Esophagus muscularis mucosa (tissue), 4 donors: Measurements from ENCODE around the gene RNF130. TPM values are rescaled to one million over a fixed set of nuclear protein-coding genes. Genes with fewer than 3 reads are reported as not detected.

Source experiments
- DNase-seq: peaks from one replicate; pipeline ENCODE4 v3.0.0-alpha.2; 2017; ENCODE audit errors: extremely low spot score
- H3K27ac ChIP-seq, 4 donors: fragments of 200-600 bp; sonication (generic); replicated peaks in 1 of 4; 1 replicate in 3 of 4; 2 replicates in 1 of 4; pipeline ENCODE4 v1.5.1; 2016 to 2019; ENCODE audit warnings: mild to moderate bottlenecking in 1 of 4
- H3K27me3 ChIP-seq, 4 donors: fragments of 200-600 bp; sonication (generic); one replicate each; pipeline versions ENCODE4 v1.5.1 to v1.6.0; 2016 to 2019
- H3K36me3 ChIP-seq, 4 donors: fragments of 200-600 bp; sonication (generic); one replicate each; pipeline ENCODE4 v1.5.1; 2016 to 2019
- H3K4me1 ChIP-seq, 4 donors: fragments of 200-600 bp; sonication (generic); one replicate each; pipeline ENCODE4 v1.5.1; 2016 to 2019
- H3K4me3 ChIP-seq, 4 donors: fragments of 200-600 bp; sonication (generic); 1 replicate in 2 of 4; 2 replicates in 2 of 4; pipeline ENCODE4 v1.5.1; 2016 to 2019; ENCODE audit warnings: mild to moderate bottlenecking in 4 of 4, moderate library complexity in 1 of 4
- H3K9me3 ChIP-seq, 4 donors: fragments of 200-600 bp; sonication (generic); 1 replicate in 3 of 4; 2 replicates in 1 of 4; pipeline ENCODE4 v1.5.1; 2016 to 2019
- EP300 ChIP-seq: sonication (generic); formaldehyde crosslinking; IDR thresholded peaks from one replicate; pipeline ENCODE4 v1.6.1; 2017; ENCODE audit warnings: antibody characterized with exemption
- POLR2A ChIP-seq: fragments of 450-650 bp; IDR thresholded peaks from one replicate; pipeline ENCODE4 v1.6.1; 2017; ENCODE audit warnings: antibody characterized with exemption, moderate library complexity, mild to moderate bottlenecking, low read depth
- POLR2AphosphoS5 ChIP-seq, 2 donors: sonication (generic); formaldehyde crosslinking; IDR thresholded peaks; one replicate each; pipeline ENCODE4 v1.6.1; 2017; ENCODE audit warnings: antibody characterized with exemption in 2 of 2
- WGBS: methylation state at CpG from one replicate; pipeline ENCODE4 v1.1.5; 2018; 5-methylcytosine and 5-hydroxymethylcytosine counted together
- intact Hi-C: fragments of 100-400 bp; cut with DNase I; formaldehyde crosslinking; loops from one replicate; pipeline ENCODE4 v1.15.1; 2023
- total RNA-seq, 4 donors: library from RNA; depleted of rRNA; stranded (reverse); fragments of >200 nt; gene quantifications; one replicate each; pipeline versions ENCODE4 v1.1.0 to v1.2.1, GENCODE V29; 2016
- TF ChIP-seq, protein P1 (sequence below), 3 experiments: fragments of 200-600 bp in 2 of 3; fragments of 450-650 bp in 1 of 3; sonication (generic) in 2 of 3; IDR thresholded peaks; one replicate each; pipeline ENCODE4 v1.5.1; 2017 to 2019; ENCODE audit warnings: antibody characterized with exemption in 3 of 3, mild to moderate bottlenecking in 2 of 3, moderate library complexity in 1 of 3

RNF130 gene
- total RNA-seq, 4 donors from 2014 or later, result 98.4 to 136 (median 108) TPM

GRCh38 chr5:179927824-179928223, 143.7 kb downstream of the RNF130 start:
- Histone ChIP-seq H3K36me3 (no peaks in the 10 kb centered on the region), H3K4me3 (no peak overlapping the region), H3K9me3 (no peaks in the 10 kb centered on the region), H3K27ac (no peak overlapping the region), H3K27me3 (no peaks in the 10 kb centered on the region), H3K4me1 (no peaks in the 10 kb centered on the region)
- intact Hi-C loops, result no loop called here
- DNase-seq, result peak; percentile 45
- WGBS, result 82% methylated on average over 7 of the region's 7 CpGs
- TF ChIP-seq EP300 (no peak), POLR2A (no peak), POLR2AphosphoS5 (IDR thresholded peaks at IDR 0.05) (no peak)
- TF ChIP-seq, protein P1, sequence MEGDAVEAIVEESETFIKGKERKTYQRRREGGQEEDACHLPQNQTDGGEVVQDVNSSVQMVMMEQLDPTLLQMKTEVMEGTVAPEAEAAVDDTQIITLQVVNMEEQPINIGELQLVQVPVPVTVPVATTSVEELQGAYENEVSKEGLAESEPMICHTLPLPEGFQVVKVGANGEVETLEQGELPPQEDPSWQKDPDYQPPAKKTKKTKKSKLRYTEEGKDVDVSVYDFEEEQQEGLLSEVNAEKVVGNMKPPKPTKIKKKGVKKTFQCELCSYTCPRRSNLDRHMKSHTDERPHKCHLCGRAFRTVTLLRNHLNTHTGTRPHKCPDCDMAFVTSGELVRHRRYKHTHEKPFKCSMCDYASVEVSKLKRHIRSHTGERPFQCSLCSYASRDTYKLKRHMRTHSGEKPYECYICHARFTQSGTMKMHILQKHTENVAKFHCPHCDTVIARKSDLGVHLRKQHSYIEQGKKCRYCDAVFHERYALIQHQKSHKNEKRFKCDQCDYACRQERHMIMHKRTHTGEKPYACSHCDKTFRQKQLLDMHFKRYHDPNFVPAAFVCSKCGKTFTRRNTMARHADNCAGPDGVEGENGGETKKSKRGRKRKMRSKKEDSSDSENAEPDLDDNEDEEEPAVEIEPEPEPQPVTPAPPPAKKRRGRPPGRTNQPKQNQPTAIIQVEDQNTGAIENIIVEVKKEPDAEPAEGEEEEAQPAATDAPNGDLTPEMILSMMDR (IDR thresholded peaks at IDR 0.05), result no peak

GRCh38 chr5:179926657-179927056, 144.9 kb downstream of the RNF130 start:
- Histone ChIP-seq H3K27ac (no peak overlapping the region), H3K4me1 (no peaks in the 10 kb centered on the region), H3K27me3 (no peaks in the 10 kb centered on the region), H3K4me3 (no peak overlapping the region), H3K36me3 (no peaks in the 10 kb centered on the region), H3K9me3 (no peaks in the 10 kb centered on the region)
- peak; percentile 91 for DNase-seq
- WGBS, result 89% methylated on average over 8 of the region's 8 CpGs
- intact Hi-C loops, result no loop called here
- TF ChIP-seq POLR2A (no peak), POLR2AphosphoS5 (IDR thresholded peaks at IDR 0.05) (no peak), EP300 (no peak)
- TF ChIP-seq, protein P1 (IDR thresholded peaks at IDR 0.05), result no peak

GRCh38 chr5:179923436-179923835, 148.1 kb downstream of the RNF130 start:
- peak; percentile 39 for DNase-seq
- intact Hi-C loops, result no loop called here
- WGBS, result 86% methylated on average over 6 of the region's 6 CpGs

GRCh38 chr5:179920175-179920574, 151.4 kb downstream of the RNF130 start:
- WGBS, result 94% methylated on average over 4 of the region's 4 CpGs

More at GRCh38 chr5:179923436-179923835, 148.1 kb downstream of the RNF130 start:
- no peaks in the 10 kb centered on the region for H3K36me3 ChIP-seq
- H3K4me1 ChIP-seq, result no peaks in the 10 kb centered on the region
- TF ChIP-seq POLR2A (no peak), POLR2AphosphoS5 (IDR thresholded peaks at IDR 0.05) (no peak), EP300 (no peak)
- TF ChIP-seq, protein P1 (IDR thresholded peaks at IDR 0.05), result no peak
- H3K4me3 ChIP-seq, result no peak overlapping the region
- no peaks in the 10 kb centered on the region for H3K9me3 ChIP-seq
- no peaks in the 10 kb centered on the region for H3K27me3 ChIP-seq
- no peak overlapping the region for H3K27ac ChIP-seq

More at GRCh38 chr5:179920175-179920574, 151.4 kb downstream of the RNF130 start:
- intact Hi-C loops, result no loop called here
- Histone ChIP-seq H3K36me3 (no peaks in the 10 kb centered on the region), H3K27ac (no peak overlapping the region), H3K4me3 (no peak overlapping the region), H3K9me3 (no peaks in the 10 kb centered on the region), H3K4me1 (no peaks in the 10 kb centered on the region), H3K27me3 (no peaks in the 10 kb centered on the region)
- TF ChIP-seq EP300 (no peak), POLR2AphosphoS5 (IDR thresholded peaks at IDR 0.05) (no peak), POLR2A (no peak)
- TF ChIP-seq, protein P1 (IDR thresholded peaks at IDR 0.05), result no peak
- DNase-seq, result peak; percentile 75
